SK-N-SH (cell line): ENCODE data around the gene OR5T2. TPM values are rescaled to one million over a fixed set of nuclear protein-coding genes. Genes with fewer than 3 reads are reported as not detected.

Experiments
- CTCF ChIA-PET: fragments of 300-600, 350-600 bp; formaldehyde crosslinking; extraction: SDS; loops from one replicate; lab custom pipeline; 2021; lab: Yijun Ruan, JAX
- POLR2A ChIA-PET: fragments of 350-600 bp; sonication (Branson Sonifier 250); formaldehyde crosslinking; extraction: SDS; loops from one replicate; lab custom pipeline; 2020; ENCODE audit warnings: antibody characterized with exemption, inconsistent platforms; lab: Yijun Ruan, JAX
- DNase-seq: peaks from one replicate; pipeline ENCODE4 v3.0.0; 2012
- H2AFZ ChIP-seq: fragments of 200-600 bp; sonication (generic); 2 replicates; pipeline ENCODE4 v1.8.1; 2016; ENCODE audit warnings: antibody characterized with exemption, mild to moderate bottlenecking, low read depth
- H3F3A ChIP-seq: fragments of 200-600 bp; sonication (generic); replicated peaks from 2 replicates; pipeline ENCODE3; 2016; ENCODE audit warnings: antibody characterized with exemption, mild to moderate bottlenecking; ENCODE audit not compliant: insufficient read depth
- H3K27ac ChIP-seq, 2 experiments: fragments of 200-500 bp in 1 of 2; fragments of 200-600 bp in 1 of 2; sonication (Bioruptor generic) in 1 of 2; sonication (generic), shearing (Covaris generic) in 1 of 2; 2 replicates each; pipeline versions ENCODE4 v1.5.1 to v1.6.1; 2014 to 2016; ENCODE audit warnings: low read depth in 2 of 2, inconsistent platforms in 1 of 2, low read length in 1 of 2, mild to moderate bottlenecking in 1 of 2, mixed read lengths in 1 of 2
- H3K27me3 ChIP-seq: fragments of 200-600 bp; sonication (generic), shearing (Covaris generic); 2 replicates; pipeline ENCODE4 v1.6.1; 2016; ENCODE audit warnings: mixed run types; ENCODE audit not compliant: insufficient read depth
- H3K36me3 ChIP-seq, 2 experiments: fragments of 200-500 bp in 1 of 2; fragments of 200-600 bp in 1 of 2; sonication (Bioruptor generic) in 1 of 2; sonication (generic) in 1 of 2; replicated peaks in 1 of 2; 2 replicates each; pipeline versions ENCODE3 to v1.5.1; 2014 to 2016; ENCODE audit warnings: low read length in 1 of 2, mild to moderate bottlenecking in 1 of 2; ENCODE audit not compliant: insufficient read depth in 2 of 2, control insufficient read depth in 1 of 2
- H3K4me1 ChIP-seq, 2 experiments: fragments of 200-500 bp in 1 of 2; fragments of 200-600 bp in 1 of 2; sonication (Bioruptor generic) in 1 of 2; sonication (generic), shearing (Covaris generic) in 1 of 2; 2 replicates each; pipeline versions ENCODE4 v1.5.1 to v1.6.1; 2014 to 2016; ENCODE audit warnings: low read depth in 1 of 2, low read length in 1 of 2, mixed run types in 1 of 2; ENCODE audit not compliant: insufficient read depth in 2 of 2, control insufficient read depth in 1 of 2
- H3K4me2 ChIP-seq: fragments of 200-600 bp; sonication (generic), shearing (Covaris generic); 2 replicates; pipeline ENCODE4 v1.6.1; 2017; ENCODE audit warnings: mixed run types
- H3K4me3 ChIP-seq, 2 experiments: fragments of 200-500 bp in 1 of 2; fragments of 200-600 bp in 1 of 2; sonication (Bioruptor generic) in 1 of 2; sonication (generic), shearing (Covaris generic) in 1 of 2; 2 replicates each; pipeline versions ENCODE4 v1.5.1 to v1.8.1; 2014 to 2016; ENCODE audit warnings: low read depth in 2 of 2, inconsistent platforms in 1 of 2, low read length in 1 of 2, mild to moderate bottlenecking in 1 of 2, mixed read lengths in 1 of 2, moderate library complexity in 1 of 2
- H3K79me2 ChIP-seq: fragments of 200-600 bp; sonication (generic); 2 replicates; pipeline ENCODE4 v1.8.1; 2017; ENCODE audit warnings: mild to moderate bottlenecking; ENCODE audit not compliant: insufficient read depth
- H3K9ac ChIP-seq: fragments of 200-600 bp; sonication (generic); 2 replicates; pipeline ENCODE4 v1.6.1; 2017; ENCODE audit warnings: mixed run types
- H3K9me2 ChIP-seq: fragments of 200-600 bp; sonication (generic); 2 replicates; pipeline ENCODE4 v1.6.1; 2017; ENCODE audit warnings: mixed run types
- H3K9me3 ChIP-seq: fragments of 200-600 bp; sonication (generic); 2 replicates; pipeline ENCODE4 v1.6.1; 2017; ENCODE audit warnings: mixed run types, mild to moderate bottlenecking, moderate library complexity
- H4K20me1 ChIP-seq: fragments of 200-600 bp; sonication (generic); 2 replicates; pipeline ENCODE4 v1.6.1; 2017; ENCODE audit warnings: mild to moderate bottlenecking, mixed run types; ENCODE audit not compliant: insufficient read depth
- CHD2 ChIP-seq: fragments of 150-350 bp; IDR thresholded peaks from 2 replicates; pipeline ENCODE4 v1.6.1; 2018; ENCODE audit warnings: low read length; ENCODE audit not compliant: partially characterized antibody
- ELF1 ChIP-seq: IDR thresholded peaks from 2 replicates; pipeline ENCODE4 v1.4.0; 2012
- EP300 ChIP-seq, 2 experiments: IDR thresholded peaks; 2 replicates each; pipeline versions ENCODE4 v1.4.0 to v1.6.1; 2012; ENCODE audit warnings: borderline replicate concordance in 1 of 2, low read depth in 1 of 2, low read length in 1 of 2
- EZH2phosphoT487 ChIP-seq: fragments of 200-600 bp; sonication (generic); IDR thresholded peaks from 2 replicates; pipeline ENCODE4 v1.6.1; 2017; ENCODE audit warnings: low read depth, mixed run types, mild to moderate bottlenecking, antibody characterized with exemption, moderate library complexity, borderline replicate concordance
- FOSL2 ChIP-seq: IDR thresholded peaks from 2 replicates; pipeline ENCODE4 v1.4.0; 2012; ENCODE audit warnings: low read depth, mild to moderate bottlenecking, moderate library complexity, borderline replicate concordance
- FOXJ3 ChIP-seq: sonication (generic); formaldehyde crosslinking; IDR thresholded peaks from 2 replicates; pipeline ENCODE4 v1.5.1; 2020; ENCODE audit warnings: mild to moderate bottlenecking, missing genetic modification reagents
- FOXM1 ChIP-seq: IDR thresholded peaks from 2 replicates; pipeline ENCODE4 v1.4.0; 2012; ENCODE audit warnings: low read depth, mild to moderate bottlenecking
- GABPA ChIP-seq: IDR thresholded peaks from 2 replicates; pipeline ENCODE4 v1.4.0; 2012; ENCODE audit warnings: low read depth, mild to moderate bottlenecking
- IRF3 ChIP-seq: fragments of 150-350 bp; IDR thresholded peaks from 2 replicates; pipeline ENCODE4 v1.6.1; 2016; ENCODE audit warnings: mild to moderate bottlenecking, low read depth, low read length
- MEF2A ChIP-seq: IDR thresholded peaks from 2 replicates; pipeline ENCODE4 v1.4.0; 2012; ENCODE audit warnings: low read depth, borderline replicate concordance
- MXI1 ChIP-seq: IDR thresholded peaks from 2 replicates; pipeline ENCODE4 v1.6.1; 2012; ENCODE audit warnings: mild to moderate bottlenecking, low read depth, low read length, improper control_type of control experiment
- POLR2AphosphoS5 ChIP-seq: IDR thresholded peaks from 2 replicates; pipeline ENCODE4 v1.6.1; 2012; ENCODE audit warnings: low read depth, low read length
- REST ChIP-seq: IDR thresholded peaks from 2 replicates; pipeline ENCODE4 v1.6.1; 2012; ENCODE audit warnings: mild to moderate bottlenecking, low read depth, low read length, moderate library complexity
- RFX5 ChIP-seq: IDR thresholded peaks from 2 replicates; pipeline ENCODE4 v1.6.1; 2012; ENCODE audit warnings: mild to moderate bottlenecking, improper control_type of control experiment, low read length
- SIN3A ChIP-seq: IDR thresholded peaks from 2 replicates; pipeline ENCODE4 v1.6.1; 2012; ENCODE audit warnings: low read depth, mild to moderate bottlenecking, low read length, moderate library complexity, borderline replicate concordance
- SMC3 ChIP-seq: IDR thresholded peaks from 2 replicates; pipeline ENCODE4 v1.6.1; 2012; ENCODE audit warnings: low read depth, low read length, improper control_type of control experiment
- TCF12 ChIP-seq: IDR thresholded peaks from 2 replicates; pipeline ENCODE4 v1.4.0; 2012
- TEAD4 ChIP-seq: IDR thresholded peaks from 2 replicates; pipeline ENCODE4 v1.4.0; 2012; ENCODE audit warnings: mild to moderate bottlenecking, borderline replicate concordance; ENCODE audit not compliant: insufficient read depth
- USF1 ChIP-seq: IDR thresholded peaks from 2 replicates; pipeline ENCODE4 v1.4.0; 2012; ENCODE audit warnings: low read depth, borderline replicate concordance
- USF2 ChIP-seq: fragments of 150-350 bp; IDR thresholded peaks from 2 replicates; pipeline ENCODE4 v1.6.1; 2017; ENCODE audit warnings: antibody characterized with exemption, low read length, low read depth, borderline replicate concordance
- YY1 ChIP-seq: IDR thresholded peaks from 2 replicates; pipeline ENCODE4 v1.4.0; 2012; ENCODE audit warnings: low read depth, mild to moderate bottlenecking
- WGBS: methylation state at CpG from one replicate; pipeline ENCODE4 v1.1.6; 2017; ENCODE audit warnings: low lambda C conversion rate; 5-methylcytosine and 5-hydroxymethylcytosine counted together
- polyA plus RNA-seq, 3 experiments: library from polyadenylated mRNA; depleted of rRNA; stranded (reverse); fragments of >200 nt; gene quantifications; 2 replicates each; pipeline ENCODE4 v1.2.3, GENCODE V29; 2012

The OR5T2 gene
- polyA plus RNA-seq, 1 of the 3 experiments (the other 2 are of a cell fraction): not detected

GRCh38 chr11:56188602-56189001, 45.5 kb downstream of the OR5T2 start:
- H3K27ac ChIP-seq: no peak overlapping the region
- WGBS: 5% methylated on average over 3 of the region's 3 CpGs
- no peak overlapping the region for H3K4me3 ChIP-seq
- no peak overlapping the region for H3K4me2 ChIP-seq
- no peaks in the 10 kb centered on the region for H3K9me2 ChIP-seq
- H3K4me1 ChIP-seq: no peaks in the 10 kb centered on the region
- no peaks in the 10 kb centered on the region for H3K9me3 ChIP-seq
- TF ChIP-seq EZH2phosphoT487 (no peak), REST (no peak), MXI1 (no peak), FOSL2 (no peak), SIN3A (no peak), FOXJ3 (no peak), ELF1 (no peak), TEAD4 (no peak), GABPA (no peak), YY1 (no peak), FOXM1 (no peak), MEF2A (no peak)
- H3K36me3 ChIP-seq: no peaks in the 10 kb centered on the region
- no peaks in the 10 kb centered on the region for H4K20me1 ChIP-seq
- no peak overlapping the region for H2AFZ ChIP-seq
- H3K9ac ChIP-seq: no peak overlapping the region
- H3K27me3 ChIP-seq: no peaks in the 10 kb centered on the region
- POLR2A ChIA-PET: no interaction called here
- CTCF ChIA-PET: no interaction called here
- H3K79me2 ChIP-seq: no peaks in the 10 kb centered on the region
- no peak for DNase-seq
- H3F3A ChIP-seq: no peaks in the 10 kb centered on the region

- DNase-seq: no peak
- ChIA-PET CTCF (no interaction called here), POLR2A (no interaction called here)
- H3K4me2 ChIP-seq: no peak overlapping the region
- H3K79me2 ChIP-seq: no peaks in the 10 kb centered on the region
- H3K4me1 ChIP-seq: no peaks in the 10 kb centered on the region
- no peak overlapping the region for H3K4me3 ChIP-seq
- no peaks in the 10 kb centered on the region for H4K20me1 ChIP-seq
- H3K36me3 ChIP-seq: no peaks in the 10 kb centered on the region
- H3K9ac ChIP-seq: no peak overlapping the region
- H3K9me3 ChIP-seq: 0 out of 2 replicates have a peak, but pooled peaks cover 3% of the 10 kb centered on the region
- H3K27ac ChIP-seq: no peak overlapping the region
- no peaks in the 10 kb centered on the region for H3K27me3 ChIP-seq
- H3F3A ChIP-seq: no peaks in the 10 kb centered on the region
- H2AFZ ChIP-seq: no peak overlapping the region
- H3K9me2 ChIP-seq: no peaks in the 10 kb centered on the region
- no peak for TF ChIP-seq IRF3
- TF ChIP-seq SMC3: no peak
- no peak for TF ChIP-seq USF2
- TF ChIP-seq TCF12: no peak
- no peak for TF ChIP-seq USF1
- TF ChIP-seq MXI1: no peak
- TF ChIP-seq POLR2AphosphoS5: no peak
- no peak for TF ChIP-seq TEAD4
- TF ChIP-seq RFX5: no peak
- no peak for TF ChIP-seq EZH2phosphoT487
- no peak for TF ChIP-seq CHD2
- no peak for TF ChIP-seq EP300 (IDR thresholded peaks at IDR 0.05; ENCODE audit: borderline replicate concordance in 1 of 2, low read depth in 1 of 2, low read length in 1 of 2)
- TF ChIP-seq, all 33 proteins: peak for 0
Observed at GRCh38 chr11:56183459-56183858, 50.6 kb downstream of the OR5T2 start.
